Mesenteric fat pad (tissue), 1 donor: ENCODE measurements around the gene EFR3B. TPM values are rescaled to one million over a fixed set of nuclear protein-coding genes. Genes with fewer than 3 reads are reported as not detected.
A peak's percentile ranks its signal among the peaks of the same experiment; 100 is the strongest.
"Not testable (repeated sequence)": the region's sequence is repeated elsewhere in the genome, so short reads cannot be mapped to it uniquely, and the experiment has no call there.

Experiments used
- DNase-seq: peaks from one replicate; pipeline ENCODE4 v3.0.0-alpha.2; 2020; ENCODE audit warnings: low spot score
- total RNA-seq: library from RNA; stranded (reverse); fragmentation: NEBNext Ultra II Directional; extraction: Animal tissue kit (Norgen Biotek cat#: 25700); gene quantifications from one replicate; pipeline ENCODE4 v1.2.1, GENCODE V29; 2021
- donor health status: DM: yes; HTN: yes; CAD: no.

EFR3B gene
- total RNA-seq, 1 donor from 2014 or later = 2.0 TPM

DNA sequence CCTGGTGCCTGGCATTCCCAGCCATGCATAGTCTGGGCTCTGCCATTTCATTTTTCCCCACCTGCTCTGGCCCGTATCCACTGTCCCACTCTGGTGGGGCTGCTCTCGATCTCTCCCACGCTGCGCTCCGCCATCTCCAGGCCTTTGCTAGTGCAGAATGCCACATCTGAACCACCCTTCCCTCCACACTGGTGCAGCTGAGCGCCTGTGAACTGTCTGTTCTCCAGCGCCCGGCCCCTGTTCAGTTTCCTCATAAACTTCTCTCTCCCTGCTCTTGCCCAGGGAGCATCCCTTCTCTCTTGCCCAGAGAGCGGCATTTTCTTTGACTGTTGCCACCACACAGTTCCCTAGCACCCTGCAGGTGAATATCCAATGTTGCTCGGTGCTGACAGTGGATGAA lies 105.0 kb downstream of the EFR3B start:
- DNase-seq = no peak

DNA sequence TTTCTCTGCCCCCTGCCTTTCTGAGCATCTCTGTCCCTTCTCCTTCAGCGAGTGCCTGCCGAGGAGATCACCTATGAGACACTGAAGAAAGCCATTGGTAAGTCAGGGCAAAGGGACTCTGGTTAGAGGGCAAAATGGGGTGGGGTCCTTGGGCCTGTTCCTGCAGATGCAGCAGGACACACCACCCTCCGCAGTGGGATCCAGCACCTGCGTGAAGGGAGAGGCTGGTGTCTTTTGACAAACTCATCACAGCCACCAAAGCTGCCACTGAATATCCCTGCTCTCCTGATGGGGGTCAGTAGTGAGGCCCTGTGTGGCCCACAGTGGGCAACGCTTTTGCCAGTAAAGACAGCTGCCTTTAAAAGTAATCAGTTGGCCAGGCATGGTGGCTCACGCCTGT lies 107.8 kb downstream of the EFR3B start:
- no peak for DNase-seq

DNA sequence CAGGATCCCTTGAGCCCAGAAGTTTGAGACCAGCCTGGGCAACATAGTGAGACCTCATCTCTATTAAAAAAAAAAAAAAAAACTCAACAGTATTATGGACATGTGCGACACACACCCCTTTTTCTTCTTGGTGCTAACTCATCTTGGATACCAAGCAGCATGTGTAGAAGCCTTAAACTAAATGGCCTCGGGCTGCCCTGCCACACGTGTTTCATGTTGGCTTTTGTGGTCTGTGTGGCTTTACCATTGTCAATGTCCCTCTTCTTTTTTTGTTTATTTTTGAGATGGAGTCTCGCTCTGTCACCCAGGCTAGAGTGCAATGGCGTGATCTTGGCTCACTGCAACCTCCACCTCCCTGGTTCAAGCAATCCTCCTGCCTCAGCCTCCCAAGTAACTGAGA lies 109.1 kb downstream of the EFR3B start:
- not testable (repeated sequence) for DNase-seq

DNA sequence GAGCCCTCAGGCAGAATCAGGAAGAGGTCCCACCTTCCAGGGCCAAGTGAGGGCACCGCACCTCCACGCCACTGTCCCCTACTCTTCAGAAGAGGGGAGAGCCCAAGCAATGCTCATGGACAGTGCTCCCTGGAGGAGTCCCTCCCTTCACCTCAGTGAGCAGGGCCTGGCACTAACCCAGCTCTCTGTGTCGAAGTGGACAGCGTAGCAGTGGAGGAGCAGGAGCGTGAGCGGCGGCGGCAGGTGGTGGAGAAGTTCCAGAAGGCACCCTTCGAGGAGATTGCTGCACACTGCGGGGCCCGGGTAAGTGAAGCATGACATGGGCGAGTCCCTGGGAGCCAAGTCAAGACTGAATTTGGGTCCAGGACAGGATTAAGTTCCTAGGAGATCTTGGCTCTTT lies 109.8 kb downstream of the EFR3B start:
- DNase-seq = no peak

DNA sequence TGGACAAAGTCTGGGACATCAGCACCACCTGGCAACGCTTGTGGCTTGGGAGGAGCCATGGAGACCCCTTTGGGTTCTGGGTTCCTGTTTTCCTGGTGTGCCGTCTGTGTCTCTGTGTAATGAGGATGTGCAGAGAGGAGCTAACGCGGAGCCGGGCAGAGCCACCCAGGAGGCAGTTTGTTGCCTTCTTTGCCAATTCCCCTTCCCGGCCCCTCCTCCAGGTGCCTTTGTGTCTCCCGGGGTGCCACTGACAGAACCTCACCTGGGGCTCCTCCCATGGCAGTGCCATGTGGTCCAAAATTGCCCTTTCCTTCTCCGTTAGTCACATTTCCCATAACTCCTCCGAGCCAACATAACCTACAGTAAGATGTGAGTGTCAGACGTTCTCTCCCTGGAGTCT lies 113.5 kb downstream of the EFR3B start:
- DNase-seq = no peak

DNA sequence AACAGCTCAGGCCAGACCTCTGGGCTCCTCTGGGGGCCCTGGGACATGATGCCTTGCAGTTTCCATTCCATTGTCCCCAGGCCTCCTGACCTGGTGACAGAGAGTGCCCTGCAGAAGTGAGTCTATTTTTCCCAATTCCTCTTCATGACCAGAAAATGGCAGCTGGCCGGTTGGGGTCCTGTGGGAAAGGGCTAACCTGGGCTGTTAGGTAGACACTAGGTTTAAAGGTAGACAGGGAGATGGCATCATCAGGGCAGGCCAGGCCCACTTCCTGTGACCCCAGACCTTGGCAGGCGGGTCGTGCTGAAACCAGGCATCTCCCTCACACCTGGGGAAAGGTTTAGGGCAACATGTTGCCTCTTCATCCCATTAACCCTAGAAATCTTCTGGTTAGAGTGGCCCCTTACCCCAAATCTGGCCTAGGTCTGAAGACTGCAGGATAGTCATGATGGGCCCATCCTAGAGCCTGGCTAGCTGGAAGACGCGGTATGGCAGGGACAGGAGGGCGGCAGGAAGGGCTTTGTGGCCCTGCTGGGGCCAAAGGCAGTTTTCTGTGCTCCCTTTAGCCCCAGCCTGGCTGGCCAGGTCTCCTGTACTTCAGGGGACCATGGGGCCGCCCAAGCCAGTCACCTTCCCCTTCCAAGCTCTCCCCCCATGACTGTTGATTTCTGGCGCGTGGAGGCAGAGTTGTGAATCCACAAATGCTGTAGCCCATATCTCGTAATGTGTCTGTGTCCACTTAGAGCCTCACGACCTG lies 116.4 kb downstream of the EFR3B start:
- no peak for DNase-seq

DNA sequence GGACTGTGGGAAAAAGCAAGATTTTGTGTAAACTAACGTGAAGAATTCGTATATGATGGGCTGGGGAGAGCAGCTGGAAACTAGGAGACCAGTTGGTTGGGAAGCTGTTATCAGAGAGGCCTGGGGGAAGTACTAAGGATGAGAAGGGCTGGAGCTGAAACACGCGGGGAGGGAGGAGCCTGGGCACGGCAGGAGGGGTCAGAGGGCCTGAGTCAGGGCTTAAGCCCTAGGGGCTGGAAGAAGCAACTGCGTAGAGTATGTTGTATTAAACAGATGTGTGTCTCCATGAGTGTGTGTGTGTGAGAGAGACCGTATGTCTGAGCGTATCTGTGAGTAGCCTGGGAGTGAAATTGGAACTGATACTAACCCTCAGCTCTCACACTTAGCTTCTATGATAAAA lies 118.1 kb downstream of the EFR3B start:
- no peak for DNase-seq

DNA sequence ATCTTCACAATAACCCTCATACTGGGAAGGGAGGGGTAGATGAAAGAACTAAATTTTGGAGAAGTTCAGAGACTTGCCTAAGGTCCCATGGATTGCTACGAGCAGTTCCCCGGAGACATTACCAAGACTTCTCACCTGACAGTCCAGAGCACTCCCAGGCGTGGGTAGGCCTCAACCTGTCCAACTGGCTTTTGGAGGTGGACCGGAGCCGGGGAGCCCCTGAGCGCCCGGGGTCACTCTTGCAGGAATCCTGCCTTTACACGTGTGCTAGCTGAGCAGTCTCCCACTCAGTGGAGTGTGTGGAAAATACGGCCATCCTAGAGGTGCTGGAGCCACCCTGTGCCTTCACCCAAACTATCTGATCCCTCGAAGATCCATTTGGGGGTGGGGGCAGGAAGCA lies 118.5 kb downstream of the EFR3B start:
- DNase-seq = no peak

DNA sequence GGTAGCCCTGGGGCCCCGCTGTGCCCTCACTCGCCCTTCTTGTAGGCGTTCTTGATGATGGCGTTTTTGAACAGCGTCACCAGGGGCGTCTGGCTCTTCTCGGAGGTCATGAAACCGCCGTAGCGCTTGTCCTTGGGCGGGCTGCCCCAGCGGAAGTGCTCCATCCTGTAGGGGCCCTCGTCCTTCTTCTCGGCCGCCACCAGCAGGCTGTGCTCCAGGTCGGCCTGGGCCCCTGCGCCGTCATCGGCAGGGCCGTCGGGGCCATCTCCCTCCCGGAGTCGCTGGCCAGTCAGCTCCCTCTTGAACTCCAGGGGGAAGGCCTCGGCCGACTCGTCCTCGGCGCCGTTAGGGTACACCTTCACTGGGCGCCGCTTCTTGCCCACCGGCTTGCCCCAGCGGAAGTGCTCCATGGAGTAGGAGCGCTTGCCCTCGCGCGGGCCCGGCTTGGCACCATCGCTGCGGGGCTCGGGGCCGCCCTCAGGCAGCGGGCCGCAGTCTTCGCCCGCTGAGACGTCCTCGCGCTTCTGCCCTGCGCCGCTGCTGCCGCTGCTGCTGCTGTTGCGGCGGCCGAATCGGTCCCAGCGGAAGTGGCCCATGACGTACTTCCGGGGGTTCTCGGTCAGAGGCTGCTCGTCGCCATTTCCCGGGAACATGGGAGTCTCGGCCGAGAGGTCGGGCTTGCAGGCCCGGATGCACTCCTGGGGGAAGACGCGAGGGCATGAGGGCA lies 119.3 kb downstream of the EFR3B start:
- DNase-seq = no peak

DNA sequence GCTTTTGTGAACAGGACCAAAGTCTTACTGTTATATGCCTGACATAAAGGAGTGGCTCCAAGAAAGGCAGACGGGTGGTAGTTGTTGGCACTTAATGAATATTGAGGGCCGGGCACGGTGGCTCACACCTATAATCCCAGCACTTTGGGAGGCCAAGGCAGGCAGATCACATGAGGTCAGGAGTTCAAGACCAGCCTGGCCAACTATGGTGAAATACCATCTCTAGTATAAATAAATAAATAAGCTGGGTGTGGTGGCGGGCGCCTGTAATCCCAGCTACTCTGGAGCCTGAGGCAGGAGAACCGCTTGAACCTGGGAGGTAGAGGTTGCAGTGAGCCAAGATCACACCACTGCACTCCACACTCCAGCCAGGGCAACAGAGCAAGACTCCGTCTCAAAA lies 120.2 kb downstream of the EFR3B start:
- DNase-seq = not testable (repeated sequence)

DNA sequence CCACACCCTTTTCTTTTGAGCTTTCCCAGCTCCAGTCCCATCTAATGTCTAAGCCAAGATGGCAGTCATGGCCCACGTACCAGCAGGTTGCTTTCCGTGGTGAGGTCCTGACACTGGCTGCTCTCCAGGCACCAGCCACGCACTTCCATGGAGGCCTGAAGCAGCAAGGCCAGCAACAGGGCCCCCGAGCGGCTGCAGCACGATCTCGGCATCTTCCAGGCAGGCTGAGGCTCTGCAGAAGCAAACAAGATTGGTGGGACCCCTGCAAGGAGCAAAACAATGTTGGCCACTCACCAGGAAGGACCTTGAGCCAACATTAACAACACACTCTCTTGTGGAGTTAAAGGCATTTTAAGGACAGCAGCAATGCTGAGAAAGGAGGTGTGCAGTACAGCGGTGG lies 122.7 kb downstream of the EFR3B start:
- DNase-seq = no peak

DNA sequence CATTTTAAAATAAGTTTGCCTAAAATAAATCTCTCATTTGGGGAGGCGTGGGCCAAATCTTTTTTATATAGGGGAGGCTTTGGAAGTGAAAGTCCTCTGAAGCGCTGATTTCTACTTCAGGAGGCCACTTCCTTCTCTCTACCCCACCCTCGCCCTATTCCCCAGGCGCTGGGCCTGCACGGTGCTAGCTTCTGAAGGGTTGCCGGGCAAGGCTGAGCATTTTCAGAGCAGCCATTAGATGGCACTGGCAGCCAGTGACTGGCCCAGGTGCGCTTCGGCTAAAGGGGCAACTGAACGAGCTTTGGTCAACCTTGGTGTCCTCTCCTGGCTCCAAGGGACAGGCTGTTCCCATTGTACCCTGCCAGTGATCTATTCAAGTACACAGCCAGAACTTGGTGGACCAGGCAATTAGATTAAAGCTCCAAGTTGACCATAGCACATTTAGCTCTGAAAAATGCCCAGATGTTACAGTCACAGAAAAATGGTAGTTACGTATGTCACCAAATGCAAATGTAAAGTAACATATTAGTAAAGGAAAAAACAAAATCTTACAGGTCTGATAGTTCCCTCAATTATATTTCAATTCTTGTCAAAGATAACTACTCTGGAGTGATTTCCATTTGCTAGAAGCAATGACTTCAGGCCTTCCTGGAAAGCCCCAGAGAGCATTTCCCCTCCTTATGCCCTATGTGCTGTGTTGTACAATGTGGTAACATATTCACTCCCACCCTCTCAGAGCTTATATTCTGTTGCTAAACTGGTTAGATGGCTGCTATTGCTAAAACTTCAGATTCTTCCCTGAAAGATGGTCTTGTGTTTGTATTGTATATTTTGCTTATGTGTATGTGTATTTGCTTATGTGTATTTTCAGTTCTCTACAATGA lies 124.4 kb downstream of the EFR3B start:
- no peak for DNase-seq

DNA sequence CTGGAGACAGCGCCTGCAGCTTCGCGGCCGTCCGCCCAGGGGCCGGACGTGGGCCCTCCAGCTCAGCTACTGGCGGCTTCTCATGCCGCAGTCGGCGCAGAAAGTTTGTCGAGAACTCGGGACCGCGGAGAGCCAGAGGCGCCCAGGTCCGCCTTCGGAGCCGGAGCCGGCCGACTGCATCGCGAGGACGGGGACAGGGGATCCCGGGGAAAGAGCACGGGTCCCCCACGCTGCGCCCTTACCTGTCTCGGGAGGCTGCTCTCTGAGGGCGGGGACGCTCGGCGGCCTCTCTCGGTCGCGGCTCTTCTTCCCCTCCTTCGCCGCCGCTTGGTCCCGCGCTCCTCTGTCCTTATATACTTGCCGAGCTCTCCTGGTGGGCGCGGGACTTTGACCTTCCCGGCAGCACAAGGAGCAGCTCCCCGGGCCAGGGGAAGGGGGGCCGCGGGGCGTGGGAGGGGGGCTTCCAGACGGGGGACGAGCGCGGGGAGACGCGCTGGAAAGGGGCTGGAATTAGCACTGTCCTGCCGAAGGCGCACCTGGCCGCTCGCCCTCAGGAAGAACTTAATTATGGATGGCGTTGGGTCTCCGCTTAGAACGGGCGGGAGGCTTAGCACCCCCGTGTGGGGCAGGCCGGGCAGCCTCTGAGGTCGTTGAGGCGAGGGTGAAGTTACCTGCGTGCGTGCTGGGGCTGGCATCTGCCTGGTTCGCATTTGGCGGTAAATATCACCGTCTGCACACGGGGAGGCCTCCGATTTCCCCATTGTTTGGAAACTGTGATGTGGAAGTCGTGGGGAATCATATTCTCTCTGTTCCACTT lies 126.6 kb downstream of the EFR3B start, which contains the start of gene POMC:
TSS of gene POMC (minus strand) at position 325 of the 817 bp plus-strand sequence. CDS start 3,808 bp downstream, outside the sequence.
- peak; percentile 76 for DNase-seq

DNA sequence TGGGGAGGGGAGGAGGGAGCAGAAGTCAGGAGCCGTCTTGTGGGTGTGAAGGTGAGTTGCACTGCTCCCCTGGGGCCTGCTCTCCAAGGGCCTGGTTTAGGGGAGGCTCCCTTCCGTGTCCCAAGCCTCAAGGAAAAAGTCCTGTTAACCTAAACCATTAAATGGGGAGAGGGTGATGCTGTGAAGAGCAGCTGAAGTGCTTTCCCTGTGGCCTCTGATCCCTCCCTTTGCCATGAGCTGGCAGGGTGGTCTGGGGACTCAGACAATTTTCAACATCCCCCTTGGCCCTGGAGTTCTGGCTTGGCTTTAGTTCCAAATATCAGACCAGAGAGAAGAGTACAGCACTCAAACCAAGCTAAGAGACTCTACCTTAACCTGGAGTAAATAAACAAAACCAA lies 127.2 kb downstream of the EFR3B start:
- DNase-seq = no peak

DNA sequence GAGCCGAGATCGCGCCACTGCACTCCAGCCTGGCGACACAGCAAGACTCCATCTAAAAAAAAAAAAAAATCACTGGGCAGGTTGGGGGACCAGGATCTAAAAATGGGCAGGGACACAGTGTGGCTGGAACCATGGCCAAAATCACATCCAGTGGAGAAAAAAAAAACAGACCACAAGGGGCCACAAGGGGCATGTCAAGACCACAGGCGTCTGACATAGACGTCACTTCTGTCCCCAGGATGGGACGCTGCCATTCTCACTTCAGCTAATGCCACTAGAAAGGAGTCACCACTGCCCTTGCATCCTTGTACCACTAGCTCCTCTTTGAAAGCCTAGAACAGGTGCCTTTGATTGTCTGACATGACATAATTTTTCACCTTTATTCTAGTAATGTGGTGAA lies 129.0 kb downstream of the EFR3B start:
- no peak for DNase-seq

DNA sequence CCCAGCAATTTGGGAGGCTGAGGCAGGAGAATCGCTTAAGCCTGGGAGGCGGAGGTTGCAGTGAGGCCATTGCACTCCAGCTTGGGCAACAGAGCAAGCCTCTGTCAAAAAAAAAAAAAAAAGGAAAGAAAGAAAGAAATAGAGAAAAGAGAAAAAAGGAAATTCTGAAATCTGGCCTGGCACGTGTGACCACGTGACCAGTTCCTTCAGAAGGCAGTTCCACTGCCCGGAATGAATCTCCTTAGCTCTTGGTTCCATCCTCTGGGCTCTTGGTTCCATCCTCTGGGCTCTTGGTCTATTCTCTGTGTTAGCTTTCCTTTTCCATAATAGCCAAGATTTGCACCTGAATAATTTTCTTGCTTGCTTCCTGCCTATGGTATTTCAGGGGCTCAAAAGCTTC lies 131.8 kb downstream of the EFR3B start:
- DNase-seq = no peak

DNA sequence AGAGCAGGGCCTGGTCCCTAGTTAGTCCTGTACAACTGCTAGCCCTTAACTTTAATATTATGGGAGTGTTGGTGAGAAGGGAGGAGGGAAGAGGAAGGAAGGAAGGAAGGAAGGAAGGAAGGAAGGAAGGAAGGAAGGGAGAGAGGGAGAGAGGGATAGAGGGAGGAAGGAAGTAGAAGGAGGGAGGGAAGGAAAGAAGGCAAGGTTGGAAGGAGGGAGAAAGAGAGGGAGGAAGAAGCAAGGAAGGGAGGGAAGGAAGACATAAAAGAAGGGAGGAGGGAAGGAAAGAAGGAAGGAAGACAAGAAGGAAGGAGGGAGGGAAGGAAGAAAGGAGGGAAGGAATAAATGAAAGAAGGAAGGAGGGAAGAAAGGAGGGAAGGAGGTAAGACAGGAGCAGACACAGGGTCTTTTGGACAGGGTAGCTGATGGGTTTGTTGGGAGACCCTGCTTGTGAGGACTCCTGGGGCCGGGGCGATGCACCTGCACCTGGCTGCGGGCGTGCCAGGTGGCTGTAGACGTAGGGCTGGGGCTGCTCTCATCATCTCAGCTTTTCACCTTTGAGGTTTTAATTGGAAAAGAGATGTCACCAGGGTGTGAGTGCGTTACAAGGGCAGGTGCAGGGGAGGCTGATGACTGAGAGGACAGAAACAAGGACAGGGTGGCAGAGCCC lies 132.5 kb downstream of the EFR3B start:
- peak; percentile 65 for DNase-seq

DNA sequence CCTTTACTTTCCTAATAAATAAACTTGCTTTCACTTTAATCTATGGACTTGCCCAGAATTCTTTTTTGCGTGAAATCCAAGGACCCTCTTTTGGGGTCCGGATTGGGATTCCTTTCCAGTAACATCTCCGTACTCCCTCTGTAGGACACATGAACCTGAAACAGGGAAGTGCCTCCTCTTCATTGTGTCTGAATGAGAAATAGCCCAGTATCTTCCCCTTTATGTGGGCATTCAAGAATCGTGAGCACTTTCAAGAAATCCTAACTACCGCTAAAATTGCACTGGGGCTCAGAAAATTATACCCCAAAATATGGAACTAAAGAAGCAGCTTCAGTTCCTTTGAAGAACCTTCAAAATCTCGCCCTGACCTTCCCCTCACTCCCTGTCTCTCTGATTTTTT lies 134.3 kb downstream of the EFR3B start:
- no peak for DNase-seq

DNA sequence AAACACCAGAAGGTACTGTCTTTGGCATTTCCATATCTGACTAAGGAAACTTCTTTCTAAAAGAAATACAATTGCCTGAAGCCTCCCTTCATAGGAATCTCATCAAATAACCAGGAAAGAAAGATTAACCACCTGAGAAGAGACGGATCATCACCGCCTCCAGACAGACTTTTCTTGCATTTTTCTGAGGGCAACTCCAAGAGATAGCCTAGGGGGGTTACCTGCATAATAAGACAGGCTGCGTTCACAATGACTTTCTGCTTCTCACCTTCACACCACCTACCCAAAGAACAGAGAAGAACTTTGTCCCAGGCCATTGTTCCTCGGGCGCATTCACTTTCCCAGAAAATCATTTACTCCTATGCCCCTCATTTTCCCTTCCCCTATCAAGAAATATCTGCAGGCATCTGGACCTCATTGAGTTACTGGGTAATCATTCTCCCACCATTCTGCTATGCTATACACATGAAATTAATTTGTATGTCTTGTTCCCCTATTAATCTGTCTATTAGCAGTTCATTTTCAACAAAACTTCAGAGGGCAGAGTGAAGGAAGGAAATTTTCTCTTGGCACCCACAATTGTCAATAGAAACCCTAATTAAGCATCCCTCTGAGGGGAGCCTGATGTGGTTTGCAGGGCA lies 134.8 kb downstream of the EFR3B start:
- no peak for DNase-seq

DNA sequence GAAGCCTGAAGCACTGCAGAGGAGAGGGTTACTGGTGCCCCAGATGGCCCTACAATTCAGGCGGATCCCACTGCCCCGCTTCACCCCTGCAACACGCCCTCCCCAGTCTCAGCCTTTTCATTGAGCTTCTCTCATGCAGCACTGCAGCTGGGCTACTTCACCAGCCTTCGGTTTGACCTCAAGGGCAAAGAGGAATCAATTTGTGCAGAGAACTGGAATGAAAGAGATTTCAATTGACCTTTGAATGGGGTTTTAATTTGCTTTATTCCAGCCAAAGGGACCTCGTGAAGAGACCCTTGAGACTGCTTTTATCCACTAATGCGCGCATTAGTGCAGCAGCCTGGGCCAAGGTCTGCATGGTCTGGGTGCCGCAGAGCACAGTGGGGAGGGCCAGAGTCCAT lies 135.3 kb downstream of the EFR3B start:
- no peak for DNase-seq
